Activated T-helper 1 cell treated with Interleukin-2 at 50 U/mL for 16 hours (primary cell): ENCODE data around the gene WSB2.
A peak's percentile ranks its signal among the peaks of the same experiment; 100 is the strongest.

Source experiments
- DNase-seq: peaks from one replicate; pipeline ENCODE4 v3.0.0-alpha.2; 2020; ENCODE audit warnings: low read depth

The WSB2 gene

DNA sequence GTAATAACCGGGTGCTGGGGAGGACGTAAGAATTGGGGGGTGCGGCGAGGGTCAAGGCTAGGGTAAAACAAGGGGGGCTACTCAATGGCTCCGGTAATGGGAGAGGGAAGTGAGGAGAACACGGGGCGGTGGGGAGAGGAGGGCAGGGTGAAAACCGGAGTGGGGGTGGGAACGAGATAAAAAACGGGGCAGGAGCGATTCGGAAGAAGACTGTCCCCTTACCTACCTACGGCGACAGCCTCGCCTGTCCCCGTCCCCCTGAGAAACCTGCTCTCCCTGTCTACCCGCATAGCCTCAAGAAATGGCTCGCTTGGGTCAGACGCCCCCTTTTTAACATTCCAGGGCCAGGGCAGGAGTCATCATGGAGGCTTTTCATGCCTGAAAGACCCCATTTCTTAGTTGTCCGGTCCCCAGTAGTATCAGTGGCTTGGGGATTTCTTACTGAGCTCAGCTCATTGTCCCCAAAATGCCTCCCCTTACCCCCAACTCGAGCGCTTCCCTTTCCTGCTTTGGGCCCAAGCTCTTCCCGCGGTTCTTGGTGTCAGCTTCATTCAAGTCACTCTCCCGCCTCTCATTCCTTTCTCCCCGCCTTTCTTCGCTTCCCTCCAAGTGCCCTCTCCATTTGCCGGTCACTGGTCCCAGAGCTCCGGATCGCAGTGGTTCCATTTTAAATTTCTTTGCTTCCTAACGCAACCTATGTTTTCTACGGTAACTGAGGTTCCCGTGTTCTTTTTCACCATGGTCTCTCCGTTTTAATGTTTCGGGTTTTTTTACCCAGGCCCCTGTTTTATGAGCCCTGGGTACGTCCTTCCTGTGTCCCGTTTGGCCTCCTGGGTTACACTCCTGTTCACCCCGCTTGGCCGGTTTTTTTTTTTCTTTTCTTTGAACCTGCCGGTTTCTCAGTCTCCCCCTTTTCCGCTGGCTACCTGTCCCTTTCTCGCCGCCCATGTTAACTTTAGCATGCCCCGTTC lies 1.2 kb upstream of the WSB2 start:
- no peak for DNase-seq

DNA sequence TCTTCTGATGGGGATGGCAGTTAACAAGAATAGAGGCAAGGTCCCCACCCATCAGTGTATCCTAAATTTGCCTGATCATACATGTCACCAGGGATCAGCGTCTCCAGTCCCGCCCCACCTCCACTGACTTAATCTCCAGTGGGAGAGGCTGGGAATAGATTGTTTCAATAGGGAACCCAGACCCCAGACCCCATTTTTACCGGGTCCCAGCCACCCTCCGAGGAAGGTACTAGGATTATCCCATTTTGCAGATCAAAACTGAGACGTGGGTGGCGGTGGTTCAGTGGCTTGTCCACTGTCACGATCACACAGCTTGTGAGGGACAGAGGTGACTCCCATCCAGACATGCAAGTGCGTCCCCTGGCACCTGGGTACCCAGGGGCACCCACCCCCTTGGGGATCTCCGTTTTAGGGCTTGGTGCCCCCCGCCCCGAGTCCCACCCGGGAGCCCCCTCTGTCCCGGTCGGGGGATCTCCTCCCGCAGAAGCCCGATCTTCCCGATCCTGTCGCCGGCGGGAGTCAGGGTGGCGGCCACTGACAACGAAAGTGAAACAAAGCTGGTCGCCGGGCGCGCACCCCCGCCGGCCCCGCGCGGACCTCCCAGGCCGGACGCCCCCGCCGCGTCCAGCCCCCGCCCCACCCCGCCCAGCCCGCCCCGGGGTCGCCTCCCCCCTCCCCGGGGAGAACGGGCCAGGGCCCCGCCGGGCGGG lies 523 bp downstream of the WSB2 start:
- DNase-seq = no peak

DNA sequence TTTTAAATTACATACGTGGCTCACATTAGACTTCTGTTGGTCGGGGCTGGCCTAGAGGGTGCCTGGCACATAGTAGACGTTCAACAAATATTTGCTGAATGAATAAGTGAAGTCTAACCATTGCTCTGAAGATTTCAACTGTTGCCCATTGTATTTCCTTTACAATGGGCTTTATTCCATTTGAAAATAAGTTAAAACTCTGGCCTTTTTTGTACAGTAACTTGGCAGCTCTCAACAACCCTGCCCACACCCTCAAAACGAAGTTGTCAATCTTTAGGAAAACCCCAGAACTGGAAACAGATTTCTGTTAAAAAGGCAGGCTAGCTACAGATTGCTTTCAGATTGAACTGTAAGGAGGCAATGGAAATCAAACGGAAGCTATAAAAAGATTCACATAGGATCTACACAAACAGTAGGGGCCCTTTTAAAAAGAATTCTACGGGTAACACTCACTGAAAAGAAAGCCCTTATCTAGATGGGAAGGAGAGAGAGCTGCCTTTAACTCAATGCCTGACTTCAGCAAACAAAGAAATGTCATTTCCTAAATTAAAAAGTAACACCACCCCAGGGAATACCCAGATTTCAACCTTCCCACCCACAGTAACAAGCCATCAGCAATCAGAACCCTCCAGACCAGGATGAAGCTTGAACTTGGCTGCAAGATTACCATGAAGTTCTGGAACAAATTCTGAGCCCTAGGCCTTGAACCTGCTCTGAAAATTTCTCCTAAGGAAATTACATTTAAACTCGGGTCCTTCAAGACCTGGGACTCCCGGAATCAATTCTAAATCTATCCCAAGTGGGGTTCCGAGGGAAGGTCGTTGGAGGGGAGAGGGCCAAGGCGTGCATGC lies 1.4 kb downstream of the WSB2 start:
- DNase-seq = no peak

DNA sequence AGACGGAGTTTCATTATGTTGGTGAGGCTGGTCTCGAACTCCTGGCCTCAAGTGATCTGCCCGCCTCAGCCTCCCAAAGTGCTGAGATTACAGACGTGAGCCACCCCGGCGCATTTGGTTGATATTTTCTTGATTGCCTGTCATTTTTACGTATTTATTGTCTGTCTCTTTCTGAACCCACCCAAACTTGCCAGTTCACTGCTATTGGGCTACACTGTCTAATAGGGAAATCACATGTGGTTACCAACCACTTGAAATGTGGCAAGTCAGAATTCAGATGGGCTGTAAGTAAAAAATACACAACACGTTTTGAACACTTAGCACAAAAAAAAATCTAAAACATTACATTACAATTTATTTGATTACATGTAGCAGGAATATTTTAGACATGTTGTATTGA lies 2.1 kb downstream of the WSB2 start:
- DNase-seq = no peak

DNA sequence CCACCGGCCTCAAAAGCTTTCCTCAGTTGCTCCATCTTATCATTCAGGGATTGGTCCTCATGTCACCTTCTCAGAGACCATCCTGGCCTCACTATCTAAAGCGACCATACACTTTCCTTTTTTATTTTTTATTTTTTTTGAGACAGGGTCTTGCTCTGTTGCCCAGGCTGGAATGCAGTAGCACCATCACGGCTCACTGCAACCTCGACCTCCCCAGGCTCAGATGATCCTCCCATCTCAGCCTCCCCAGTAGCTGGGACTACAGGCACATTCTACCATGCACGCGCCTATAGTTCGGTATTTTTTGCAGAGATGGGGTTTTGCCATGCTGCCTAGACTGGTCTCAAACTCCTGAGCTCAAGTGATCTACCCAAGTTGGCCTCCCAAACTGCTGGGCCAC lies 2.8 kb downstream of the WSB2 start:
- no peak for DNase-seq

DNA sequence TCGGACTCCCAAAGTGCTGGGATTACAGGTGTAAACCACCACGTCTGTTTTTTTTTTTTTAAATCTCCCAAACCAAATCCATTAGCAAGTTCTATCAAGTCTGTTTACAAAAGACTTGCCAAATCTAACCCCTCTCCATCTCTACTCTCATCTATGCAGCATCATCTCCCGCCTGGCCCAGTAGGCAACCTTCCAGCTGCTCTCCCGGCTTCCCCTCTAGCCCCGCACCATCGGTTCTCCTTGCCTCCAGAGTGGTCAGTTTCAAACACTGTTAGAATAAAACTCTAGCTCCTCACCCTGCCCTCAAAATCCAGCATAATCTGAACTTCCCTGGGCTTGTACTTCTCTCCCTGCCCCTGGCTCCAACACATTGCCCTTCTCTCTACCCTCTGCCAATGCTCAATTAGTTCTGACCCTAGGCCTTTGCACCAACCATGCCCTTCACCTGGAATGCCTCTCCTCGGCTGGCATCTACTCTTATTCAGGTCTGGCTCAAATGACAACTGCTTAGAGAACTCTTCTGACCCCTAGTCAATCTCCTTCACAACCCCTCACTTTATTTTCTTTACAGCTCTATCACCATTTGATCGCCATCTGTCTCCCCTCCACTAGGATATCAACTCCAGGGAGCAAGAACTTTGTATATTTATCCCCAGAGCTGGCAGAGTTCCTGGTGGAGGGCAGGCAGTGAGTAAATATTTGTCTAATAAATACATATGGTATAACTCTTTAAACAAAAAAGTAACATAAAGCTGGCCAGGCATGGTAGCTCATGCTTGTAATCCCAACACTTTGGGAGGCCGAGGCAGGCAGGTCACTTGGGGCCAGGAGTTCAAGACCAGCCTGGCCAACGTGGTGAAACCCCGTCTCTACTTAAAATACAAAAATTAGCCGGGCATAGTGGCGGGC lies 4.9 kb downstream of the WSB2 start:
- DNase-seq = no peak

DNA sequence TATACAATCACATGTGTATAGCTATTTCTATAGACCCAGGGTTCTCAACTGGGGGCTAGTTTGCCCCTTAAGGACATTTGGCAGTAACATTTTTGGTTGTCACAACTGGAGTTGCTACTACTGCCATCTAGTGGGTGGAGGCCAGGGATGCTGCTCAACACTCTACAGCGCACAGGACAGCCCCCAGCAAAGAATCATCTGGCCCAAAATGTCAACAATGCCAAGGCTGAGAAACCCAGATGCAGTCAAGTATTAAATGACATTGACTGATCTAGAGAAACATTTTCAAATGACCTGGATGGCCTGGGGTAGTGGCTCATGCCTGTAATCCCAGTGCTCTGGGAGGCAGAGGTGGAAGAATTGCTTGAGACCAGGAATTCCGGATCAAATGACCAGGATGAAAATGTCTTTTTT lies 5.8 kb downstream of the WSB2 start:
- peak; percentile 35 for DNase-seq

DNA sequence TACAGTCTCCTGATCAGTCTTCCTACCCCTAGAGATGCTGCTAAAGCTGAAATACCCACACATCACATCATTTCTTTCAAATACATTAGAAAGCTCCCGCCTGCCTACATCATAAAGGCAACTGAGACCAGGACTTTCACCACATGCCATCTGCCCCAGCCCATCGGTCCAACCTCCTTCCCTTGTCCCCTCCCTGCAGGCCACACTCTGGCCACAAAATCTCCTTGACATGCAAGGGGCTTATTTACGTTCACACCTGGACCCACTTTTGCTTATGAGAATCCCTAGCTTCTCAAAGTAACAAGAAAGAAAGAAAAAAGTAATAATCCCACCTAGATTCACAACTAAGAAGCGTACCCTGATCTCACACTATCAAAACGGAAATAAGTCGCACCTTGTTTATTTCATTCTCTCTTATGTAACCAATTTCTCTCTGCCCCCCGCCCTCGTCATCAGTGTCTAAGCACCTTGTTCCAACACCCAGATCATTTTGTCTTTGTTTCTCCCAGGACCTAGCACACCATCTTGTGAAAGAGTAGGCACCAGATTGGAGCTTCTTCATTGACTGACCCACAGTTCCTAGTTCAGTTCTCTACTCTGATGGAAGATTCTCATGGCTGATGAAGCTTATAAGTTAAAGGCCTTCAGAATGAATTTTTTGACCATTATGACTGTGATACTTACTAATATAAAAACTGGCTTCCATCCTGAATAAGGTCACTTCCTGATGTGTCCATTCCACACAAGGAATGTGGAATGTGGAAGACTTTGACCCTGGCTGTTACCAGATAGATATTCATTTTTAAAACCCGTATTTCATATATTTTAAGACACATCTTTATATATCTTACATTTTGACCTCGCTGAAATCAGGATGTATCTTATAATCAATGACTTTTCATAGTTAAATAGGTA lies 7.7 kb downstream of the WSB2 start:
- DNase-seq = no peak

DNA sequence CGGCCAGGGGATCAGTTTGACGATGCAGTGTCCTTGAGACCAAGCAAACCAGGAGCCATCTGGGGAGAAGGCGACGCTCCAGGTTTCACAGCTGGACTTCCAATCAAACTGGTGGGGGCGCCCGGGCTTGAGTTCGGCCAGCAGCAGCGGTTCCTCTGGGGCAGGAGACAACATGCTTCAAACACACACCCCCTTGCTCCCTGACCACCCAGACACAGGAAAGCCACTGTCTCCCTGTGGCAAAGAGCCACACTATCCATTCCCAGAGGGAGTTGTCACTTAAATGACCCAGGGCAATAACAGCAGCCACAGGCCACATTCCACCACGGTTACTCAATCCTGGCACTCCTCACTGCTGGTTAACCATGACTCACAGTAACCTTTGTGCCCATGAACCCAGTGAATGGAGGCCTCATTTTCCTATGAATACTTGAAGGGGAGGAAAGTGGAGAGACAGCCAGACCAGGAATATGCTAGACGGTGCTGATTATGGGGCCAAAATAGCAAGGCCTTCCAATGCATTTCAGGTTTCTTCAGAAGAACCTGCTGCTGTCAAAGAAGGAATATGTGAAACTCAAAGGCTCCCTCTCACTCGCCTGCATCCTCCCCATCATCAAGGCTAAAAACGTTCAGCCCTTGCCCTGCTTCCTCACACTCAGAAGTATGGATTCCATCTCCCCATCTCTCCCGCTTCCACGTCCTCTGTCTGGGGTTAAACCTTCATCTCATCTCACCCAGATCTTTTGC lies 8.5 kb downstream of the WSB2 start:
- no peak for DNase-seq

DNA sequence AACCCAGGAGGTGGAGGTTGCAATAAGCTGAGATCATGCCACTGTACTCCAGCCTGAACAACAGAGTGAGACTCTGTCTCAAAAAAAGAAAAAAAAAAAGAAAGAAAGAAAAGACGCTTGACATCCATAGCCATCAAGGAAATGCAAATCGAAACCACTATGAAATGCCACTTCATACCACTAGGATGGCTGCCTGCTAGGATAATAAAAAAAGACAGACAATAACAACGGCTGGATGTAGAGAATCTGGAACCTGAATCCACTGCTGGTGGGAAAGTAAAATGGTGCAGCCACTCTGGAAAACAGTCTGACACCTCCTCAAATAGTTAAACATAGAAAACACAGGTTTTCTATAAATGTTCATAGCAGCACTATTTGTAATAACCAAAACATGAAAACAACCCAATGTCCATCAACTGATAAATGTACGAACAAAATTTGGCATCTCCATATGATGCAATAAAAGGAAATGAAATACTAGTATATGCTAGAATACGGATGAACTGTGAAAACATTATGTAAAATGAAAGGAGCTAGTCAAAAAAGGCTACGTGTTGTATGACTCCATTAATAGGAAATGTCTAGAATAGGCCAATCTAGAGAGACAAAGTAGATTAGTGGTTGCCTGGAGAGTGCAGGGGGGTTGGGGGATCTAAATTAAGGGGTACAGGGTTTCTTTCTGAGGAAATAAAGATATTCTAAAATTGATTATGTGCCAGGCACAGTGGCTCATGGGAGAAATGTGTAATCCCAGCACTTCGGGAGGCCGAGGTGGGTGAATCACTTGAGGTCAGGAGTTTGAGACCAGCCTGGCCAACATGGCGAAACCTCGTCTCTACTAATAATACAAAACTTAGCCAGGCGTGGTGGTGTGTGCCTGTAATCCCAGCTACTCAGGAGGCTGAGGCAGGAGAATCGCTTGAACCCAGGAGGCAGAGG lies 9.7 kb downstream of the WSB2 start:
- no peak for DNase-seq

DNA sequence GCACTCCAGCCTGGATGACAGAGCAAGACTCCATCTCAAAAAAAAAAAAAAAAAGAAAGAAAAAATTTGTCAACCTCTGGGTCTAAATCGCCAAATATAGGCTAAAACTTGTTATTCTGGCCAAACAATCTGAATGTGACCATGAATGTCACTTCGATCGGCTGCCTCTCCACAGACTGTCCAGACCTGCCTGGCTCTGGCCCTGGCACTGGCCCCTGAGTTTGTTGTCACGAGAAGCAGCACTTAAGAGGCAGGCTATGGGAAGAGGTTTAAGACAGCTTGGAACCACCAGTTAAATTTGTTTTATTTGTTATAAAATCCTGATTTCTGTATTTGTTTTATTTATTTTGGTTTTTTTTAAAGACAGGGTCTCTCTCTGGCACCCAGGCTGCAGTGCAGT lies 14.5 kb downstream of the WSB2 start:
- no peak for DNase-seq

DNA sequence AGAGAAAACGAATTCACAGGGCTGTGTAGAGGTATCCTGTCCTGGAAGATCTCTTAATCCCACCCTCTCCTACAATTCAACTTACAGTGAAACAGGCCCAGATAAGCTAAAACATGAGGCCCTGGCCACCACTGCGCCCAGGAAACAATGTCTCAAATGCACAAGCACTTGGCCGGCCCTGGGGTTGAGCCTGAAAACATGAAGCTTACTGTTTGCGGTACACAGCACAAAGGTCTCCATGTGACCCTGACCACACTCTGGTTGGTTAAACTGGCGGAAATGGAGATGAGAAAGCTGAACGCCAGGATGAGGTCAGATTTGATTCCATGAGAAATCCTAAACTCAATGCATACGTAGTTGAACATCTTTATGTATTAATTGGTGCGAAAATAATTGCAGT lies 16.4 kb downstream of the WSB2 start:
- no peak for DNase-seq

DNA sequence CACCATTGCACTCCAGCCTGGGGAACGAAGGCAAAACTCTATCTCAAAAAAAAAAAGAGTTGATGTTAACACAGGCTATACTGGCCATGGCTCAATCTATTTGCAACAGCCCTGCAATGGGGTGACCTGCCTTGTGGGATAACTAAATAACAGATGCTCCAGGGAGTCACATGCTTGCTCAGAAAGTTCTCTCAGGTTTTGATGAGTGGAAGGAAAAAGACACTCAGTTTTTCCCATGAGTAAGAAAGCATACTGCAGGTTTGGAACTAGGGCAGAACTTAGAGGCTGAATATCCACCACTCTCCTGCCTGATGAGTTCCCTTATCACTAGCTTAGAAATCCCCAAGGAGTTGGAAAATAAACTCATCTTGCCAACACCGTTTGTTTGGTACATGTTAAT lies 16.9 kb downstream of the WSB2 start:
- no peak for DNase-seq

DNA sequence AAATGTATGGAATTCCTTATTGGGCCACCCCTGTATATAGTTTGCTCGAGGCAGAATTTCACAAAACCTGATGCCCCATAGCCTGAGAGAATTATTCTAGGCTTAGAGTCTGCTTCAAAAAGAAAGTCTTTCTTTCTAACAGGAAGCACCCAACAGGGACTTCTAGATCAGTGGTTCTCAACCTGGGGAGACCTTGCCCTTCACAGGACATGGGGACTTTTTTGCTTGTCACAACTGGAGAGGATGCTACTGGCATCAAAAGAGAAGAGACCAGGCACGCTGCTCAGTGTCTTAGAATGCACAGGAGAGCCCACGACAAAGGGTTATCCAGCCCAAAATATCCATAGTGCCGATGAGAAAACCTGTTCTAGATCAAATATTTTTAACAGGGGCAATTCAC lies 18.9 kb downstream of the WSB2 start:
- no peak for DNase-seq

DNA sequence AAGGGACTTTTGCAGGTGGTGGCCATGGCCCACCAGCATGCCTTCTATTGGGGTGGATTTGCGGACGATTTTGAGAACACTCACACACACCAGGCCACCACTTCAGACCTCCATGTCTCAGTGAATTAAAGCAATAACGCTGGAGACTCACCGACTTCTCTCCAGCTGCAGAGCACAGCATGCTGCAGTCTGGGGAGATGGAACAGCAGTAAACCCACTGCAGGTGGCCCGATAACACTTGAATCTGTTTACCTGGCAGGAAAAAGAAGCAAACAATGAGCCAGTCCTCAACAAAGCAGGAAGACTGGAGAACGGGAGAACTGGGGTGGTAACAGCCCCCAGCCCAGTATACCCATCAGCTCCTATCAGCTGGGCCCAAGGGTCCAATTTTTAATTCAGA lies 22.8 kb downstream of the WSB2 start:
- DNase-seq = no peak

DNA sequence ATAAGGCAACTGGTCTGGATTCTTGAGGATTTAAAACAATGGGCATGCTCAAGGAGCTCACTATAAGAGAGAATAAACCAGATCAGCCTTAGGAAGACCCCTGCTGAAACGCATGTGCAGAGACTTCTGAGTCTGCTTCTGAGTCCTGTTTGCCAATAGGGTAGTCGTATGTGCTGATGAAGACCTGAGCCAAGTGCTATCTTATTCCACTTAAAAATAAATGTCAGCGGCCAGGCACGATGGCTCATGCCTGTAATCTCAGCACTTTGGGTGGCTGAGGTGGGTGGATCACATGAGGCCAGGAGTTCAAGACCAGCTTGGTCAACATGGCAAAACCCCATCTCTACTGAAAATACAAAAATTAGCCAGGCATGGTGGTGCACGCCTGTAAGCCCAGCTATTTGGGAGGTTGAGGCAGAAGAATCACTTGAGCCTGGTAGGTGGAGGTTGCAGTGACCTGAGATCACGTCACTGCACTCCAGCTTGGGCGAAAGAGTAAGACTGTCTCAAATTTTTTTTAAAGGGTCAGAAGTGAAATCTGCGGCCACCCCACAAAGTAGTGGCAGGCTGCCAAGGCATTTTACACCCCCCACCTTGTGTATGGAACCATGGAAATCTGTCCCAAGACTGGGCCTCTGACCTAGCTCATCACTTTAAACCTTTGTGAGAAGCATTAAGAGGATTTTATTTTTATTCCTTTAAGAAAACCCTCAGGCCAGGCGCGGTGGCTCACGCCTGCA lies 24.1 kb downstream of the WSB2 start:
- no peak for DNase-seq

DNA sequence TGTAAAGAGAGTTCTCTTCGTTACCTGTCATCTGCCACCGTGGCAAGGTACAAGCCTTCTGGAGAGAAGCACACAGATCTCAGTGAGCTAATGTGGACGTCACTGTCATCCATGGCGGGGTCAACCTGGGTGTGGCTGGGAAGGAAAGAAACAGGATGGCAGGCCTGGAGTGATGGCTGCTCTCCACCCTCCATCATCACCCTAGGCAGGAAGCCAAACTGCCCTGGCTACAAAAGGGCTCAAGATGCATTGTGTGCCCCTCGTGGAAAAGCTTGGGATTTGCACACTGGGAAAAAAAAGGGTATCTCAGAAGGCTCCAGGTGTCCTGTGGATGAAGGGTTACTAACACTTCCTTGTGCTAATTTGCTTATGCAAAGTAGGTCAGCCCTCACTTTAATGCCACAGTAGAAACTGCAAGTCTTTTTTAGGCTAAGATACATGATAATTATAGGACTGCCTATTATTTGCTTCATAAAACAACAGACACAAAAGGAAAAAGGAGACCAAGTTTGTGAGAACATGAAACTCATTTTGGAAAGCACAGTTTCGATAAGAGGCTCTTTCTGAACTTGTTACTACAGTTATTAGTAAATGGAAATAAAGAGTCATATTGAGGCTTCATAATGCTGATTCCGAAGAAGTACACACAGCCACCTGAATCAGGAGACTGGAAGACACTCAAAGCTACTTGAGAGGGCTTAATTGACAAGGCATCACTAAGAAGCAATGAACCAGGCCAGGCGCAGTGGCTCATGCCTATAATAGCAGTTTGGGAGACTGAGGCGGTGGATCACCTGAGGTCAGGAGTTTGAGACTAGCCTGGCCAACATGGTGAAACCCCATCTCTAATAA lies 25.6 kb downstream of the WSB2 start:
- no peak for DNase-seq
